Ovary (tissue), 9 donors: Measurements from ENCODE around the gene TANC1. TPM values are rescaled to one million over a fixed set of nuclear protein-coding genes. Genes with fewer than 3 reads are reported as not detected.

ENCODE experiments used
- DNase-seq, 5 donors: peaks; one replicate each; pipeline ENCODE4 v3.0.0-alpha.2; 2019 to 2020
- H3K27ac ChIP-seq, 2 donors: fragments of 200-600 bp; one replicate each; pipeline versions ENCODE4 v1.5.1 to v1.8.0; 2019 to 2022
- H3K27me3 ChIP-seq: fragments of 200-600 bp; one replicate; pipeline ENCODE4 v1.8.0; 2022
- H3K36me3 ChIP-seq: fragments of 200-600 bp; sonication (generic); one replicate; pipeline ENCODE4 v1.5.1; 2019
- H3K4me1 ChIP-seq: one replicate; pipeline ENCODE4 v1.8.1; 2013; ENCODE audit warnings: mild to moderate bottlenecking, moderate library complexity; ENCODE audit not compliant: insufficient read depth
- H3K4me3 ChIP-seq: fragments of 200-600 bp; sonication (generic); one replicate; pipeline ENCODE4 v1.5.1; 2017
- H3K9me3 ChIP-seq, 2 donors: fragments of 200-600 bp in 1 of 2; sonication (generic) in 1 of 2; one replicate each; pipeline versions ENCODE4 v1.5.1 to v1.8.1; 2013 to 2019; ENCODE audit warnings: mild to moderate bottlenecking in 1 of 2, moderate library complexity in 1 of 2
- EP300 ChIP-seq: sonication (generic); formaldehyde crosslinking; IDR thresholded peaks from one replicate; pipeline ENCODE4 v1.6.1; 2017; ENCODE audit warnings: antibody characterized with exemption
- POLR2A ChIP-seq: fragments of 450-650 bp; IDR thresholded peaks from one replicate; pipeline ENCODE4 v1.6.1; 2017; ENCODE audit warnings: antibody characterized with exemption, mild to moderate bottlenecking, moderate library complexity
- WGBS, 3 donors: extraction: QIAGEN DNeasy Blood & Tissue Kit in 1 of 3; methylation state at CpG; one replicate each; pipeline versions ENCODE4 v1.1.5 to v1.1.7; 2013 to 2017; 5-methylcytosine and 5-hydroxymethylcytosine counted together
- intact Hi-C, 4 donors: fragments of 100-400 bp; cut with DNase I; formaldehyde crosslinking; loops; one replicate each; pipeline versions ENCODE4 v1.11.0 to v1.15.1; 2022 to 2023
- polyA plus RNA-seq, 2 donors: library from polyadenylated mRNA; stranded (reverse); fragments of 200-250 nt in 1 of 2; fragments of 350-450 nt in 1 of 2; fragmentation: Illumina TruSeq in 1 of 2; extraction: RNeasy Lipid Tissue Mini Kit (QIAGEN cat#74804) in 1 of 2; gene quantifications; one replicate each; pipeline ENCODE4 v1.2.3, GENCODE V29; 2013 to 2014
- total RNA-seq, 7 donors: library from RNA; depleted of rRNA in 2 of 7; stranded (reverse); fragments of >200 nt in 2 of 7; fragmentation: NEBNext Ultra II Directional in 3 of 7; extraction: Animal tissue kit (Norgen Biotek cat#: 25700) in 3 of 7; gene quantifications; one replicate each; pipeline versions ENCODE4 v1.1.0 to v1.2.4, GENCODE V29; 2016 to 2023
- TF ChIP-seq, protein P1 (sequence below), 3 donors: fragments of 450-650 bp in 2 of 3; fragments of 200-600 bp in 1 of 3; IDR thresholded peaks; one replicate each; pipeline versions ENCODE4 v1.5.1 to v1.8.0; 2016 to 2022; ENCODE audit warnings: antibody characterized with exemption in 3 of 3, mild to moderate bottlenecking in 1 of 3
- donor health status: DM: no; HTN: no; CAD: no; lungs with moderate emphysema.
- donor health status: DM: no; HTN: no; CAD: no.
- donor health status: Bipolar disorder and iron deficiency.
- donor health status: DM: yes; HTN: yes; CAD: no.
- donor health status: DM: no; HTN: no; CAD: no.
- donor health status: DM: yes; HTN: yes; CAD: no.

The TANC1 gene
- total and polyA plus RNA-seq, 9 donors: 12.2 to 39.2 (median 25.8) TPM

DNA sequence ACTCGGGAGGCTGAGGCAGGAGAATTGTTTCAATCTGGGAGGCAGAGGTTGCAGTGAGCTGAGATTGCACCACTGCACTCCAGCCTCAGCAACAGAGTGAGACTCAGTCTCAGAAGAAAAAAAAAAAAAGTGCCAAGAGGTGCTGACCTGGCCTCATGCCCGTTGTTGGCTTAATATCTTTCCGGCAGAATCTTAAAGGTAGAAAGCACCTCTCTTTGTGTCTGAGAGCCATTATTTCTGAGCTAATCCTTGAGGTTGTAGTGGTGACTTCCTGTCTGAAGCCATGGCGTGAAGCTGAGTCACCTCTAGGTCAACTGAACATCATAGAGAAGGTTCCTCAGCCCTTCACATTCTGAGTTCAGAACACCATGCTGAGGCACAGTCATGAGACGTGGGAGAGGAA lies 257.6 kb downstream of the TANC1 start:
- WGBS, 3 donors: 77 to 85% (median 77%) methylated on average over 5 of the region's 5 CpGs
- no peaks in the 10 kb centered on the region for H3K36me3 ChIP-seq

DNA sequence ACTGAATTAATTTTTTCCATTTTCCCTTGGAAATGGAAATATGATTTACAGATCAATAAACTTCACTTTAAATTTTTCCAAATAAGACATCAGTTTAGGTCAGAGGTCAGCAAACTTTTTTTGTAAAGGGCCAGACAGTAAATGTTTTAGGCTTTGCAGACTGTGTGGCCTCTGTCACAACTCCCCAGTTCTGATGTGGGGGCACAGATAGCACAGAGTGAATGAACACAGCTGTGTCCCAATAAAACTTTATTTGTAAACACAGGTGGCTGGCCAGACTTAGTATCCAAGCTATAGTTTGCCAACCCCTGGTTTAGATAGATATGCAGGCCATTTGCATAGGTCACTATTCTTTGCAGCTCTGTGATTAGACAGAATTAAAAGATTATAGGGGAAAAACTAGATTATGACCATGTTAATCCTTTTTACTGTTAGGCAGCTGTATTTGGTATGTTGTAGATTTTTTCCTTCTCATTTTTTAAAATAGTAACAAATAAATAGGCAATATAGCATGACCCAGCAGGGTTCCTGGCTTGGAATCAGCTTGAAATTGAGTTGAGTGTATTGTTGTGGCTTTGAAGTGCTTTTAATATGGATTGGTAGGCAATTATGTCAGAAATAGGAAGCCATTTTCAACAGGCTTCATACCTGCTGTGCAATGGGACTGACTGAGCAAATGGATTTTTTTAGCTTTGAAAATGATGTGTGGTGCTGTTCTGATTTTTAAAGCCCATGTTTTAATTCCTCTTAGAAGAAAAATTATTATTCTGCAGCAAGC lies 258.4 kb downstream of the TANC1 start:
- intact Hi-C loops: no loop called here
- no peak overlapping the region for H3K4me3 ChIP-seq
- TF ChIP-seq POLR2A: no peak
- TF ChIP-seq, protein P1, sequence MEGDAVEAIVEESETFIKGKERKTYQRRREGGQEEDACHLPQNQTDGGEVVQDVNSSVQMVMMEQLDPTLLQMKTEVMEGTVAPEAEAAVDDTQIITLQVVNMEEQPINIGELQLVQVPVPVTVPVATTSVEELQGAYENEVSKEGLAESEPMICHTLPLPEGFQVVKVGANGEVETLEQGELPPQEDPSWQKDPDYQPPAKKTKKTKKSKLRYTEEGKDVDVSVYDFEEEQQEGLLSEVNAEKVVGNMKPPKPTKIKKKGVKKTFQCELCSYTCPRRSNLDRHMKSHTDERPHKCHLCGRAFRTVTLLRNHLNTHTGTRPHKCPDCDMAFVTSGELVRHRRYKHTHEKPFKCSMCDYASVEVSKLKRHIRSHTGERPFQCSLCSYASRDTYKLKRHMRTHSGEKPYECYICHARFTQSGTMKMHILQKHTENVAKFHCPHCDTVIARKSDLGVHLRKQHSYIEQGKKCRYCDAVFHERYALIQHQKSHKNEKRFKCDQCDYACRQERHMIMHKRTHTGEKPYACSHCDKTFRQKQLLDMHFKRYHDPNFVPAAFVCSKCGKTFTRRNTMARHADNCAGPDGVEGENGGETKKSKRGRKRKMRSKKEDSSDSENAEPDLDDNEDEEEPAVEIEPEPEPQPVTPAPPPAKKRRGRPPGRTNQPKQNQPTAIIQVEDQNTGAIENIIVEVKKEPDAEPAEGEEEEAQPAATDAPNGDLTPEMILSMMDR (IDR thresholded peaks at IDR 0.05): no peak
- no peak for DNase-seq
- H3K36me3 ChIP-seq: no peaks in the 10 kb centered on the region
- H3K4me1 ChIP-seq: no peaks in the 10 kb centered on the region
- H3K27me3 ChIP-seq: no peaks in the 10 kb centered on the region
- H3K27ac ChIP-seq: no peak overlapping the region
- H3K9me3 ChIP-seq: no peaks in the 10 kb centered on the region

More for the DNA sequence above, 257.6 kb downstream of the TANC1 start:
- Histone ChIP-seq H3K4me1 (no peaks in the 10 kb centered on the region), H3K27ac (no peak overlapping the region), H3K9me3 (no peaks in the 10 kb centered on the region), H3K27me3 (no peaks in the 10 kb centered on the region), H3K4me3 (no peak overlapping the region)
- intact Hi-C loops: no loop called here
- TF ChIP-seq POLR2A: no peak
- TF ChIP-seq EP300: no peak
- TF ChIP-seq, protein P1 (IDR thresholded peaks at IDR 0.05): no peak
- DNase-seq: no peak

DNA sequence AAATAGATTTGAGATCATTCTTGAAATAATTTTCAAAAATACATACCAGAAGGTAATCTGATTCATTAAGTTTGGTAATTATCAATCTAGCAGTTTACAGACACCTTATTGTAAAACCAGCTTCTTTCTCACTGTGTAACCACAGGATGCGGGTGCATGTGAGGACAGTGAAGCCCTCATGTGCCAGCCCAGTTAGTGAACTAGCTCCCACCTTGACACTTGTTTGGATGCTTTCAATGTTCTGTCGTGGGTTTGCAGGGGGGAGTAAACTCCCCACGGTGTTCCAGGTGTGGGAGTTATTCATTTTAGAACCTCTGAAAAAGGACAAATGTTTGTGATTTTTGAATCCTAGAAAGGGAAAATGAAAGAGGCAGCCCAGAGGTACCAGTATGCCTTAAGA lies 259.0 kb downstream of the TANC1 start:
- Histone ChIP-seq H3K27ac (no peak overlapping the region), H3K9me3 (no peaks in the 10 kb centered on the region), H3K27me3 (no peaks in the 10 kb centered on the region), H3K4me1 (no peaks in the 10 kb centered on the region), H3K36me3 (no peaks in the 10 kb centered on the region), H3K4me3 (no peak overlapping the region)
- WGBS, 3 donors: 30 to 52% (median 36%) methylated on average over 3 of the region's 3 CpGs
- intact Hi-C loops: no loop called here
- TF ChIP-seq POLR2A: no peak
- no peak for TF ChIP-seq EP300
- TF ChIP-seq, protein P1 (IDR thresholded peaks at IDR 0.05): no peak
- DNase-seq: no peak

DNA sequence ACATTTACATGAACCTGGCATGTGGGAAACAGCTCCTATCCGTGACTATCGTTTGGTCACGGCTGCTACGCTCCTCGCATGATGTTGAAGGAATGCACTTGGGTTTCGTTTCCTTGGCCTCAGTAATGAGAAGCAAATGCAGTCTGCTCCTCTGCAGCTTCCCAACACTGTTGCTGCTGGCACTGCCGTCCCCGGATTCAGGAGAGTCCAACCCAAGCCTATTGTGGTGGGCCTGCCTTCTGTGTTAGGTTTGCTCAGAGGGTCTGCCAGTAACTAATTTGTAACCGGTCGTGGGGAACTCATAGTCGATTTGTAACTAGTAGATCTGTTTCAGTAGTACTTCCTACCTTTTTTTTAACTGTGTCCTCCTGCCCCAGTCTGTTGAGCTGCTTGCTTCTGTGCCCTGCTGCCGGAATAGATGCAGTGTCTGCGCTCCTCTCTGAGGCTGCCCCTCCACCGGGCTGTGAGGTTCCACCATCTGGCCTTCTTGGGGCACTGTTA lies 259.7 kb downstream of the TANC1 start:
- intact Hi-C loops: no loop called here
- TF ChIP-seq POLR2A (no peak), EP300 (no peak)
- TF ChIP-seq, protein P1 (IDR thresholded peaks at IDR 0.05): no peak
- 74 to 90% (median 86%) methylated on average over 14 of the region's 14 CpGs for WGBS, 3 donors
- DNase-seq: no peak
- H3K9me3 ChIP-seq: no peaks in the 10 kb centered on the region
- H3K4me1 ChIP-seq: no peaks in the 10 kb centered on the region
- H3K36me3 ChIP-seq: no peaks in the 10 kb centered on the region
- no peaks in the 10 kb centered on the region for H3K27me3 ChIP-seq
- no peak overlapping the region for H3K4me3 ChIP-seq
- no peak overlapping the region for H3K27ac ChIP-seq
